Measurements from ENCODE around the gene TAPT1. TPM values are rescaled to one million over a fixed set of nuclear protein-coding genes. Genes with fewer than 3 reads are reported as not detected.
A peak's percentile ranks its signal among the peaks of the same experiment; 100 is the strongest.

The TAPT1 gene
- polyA plus RNA-seq, 2 of the 4 experiments (the other 2 are of a cell fraction) = 11.5 to 17.1 TPM

DNA sequence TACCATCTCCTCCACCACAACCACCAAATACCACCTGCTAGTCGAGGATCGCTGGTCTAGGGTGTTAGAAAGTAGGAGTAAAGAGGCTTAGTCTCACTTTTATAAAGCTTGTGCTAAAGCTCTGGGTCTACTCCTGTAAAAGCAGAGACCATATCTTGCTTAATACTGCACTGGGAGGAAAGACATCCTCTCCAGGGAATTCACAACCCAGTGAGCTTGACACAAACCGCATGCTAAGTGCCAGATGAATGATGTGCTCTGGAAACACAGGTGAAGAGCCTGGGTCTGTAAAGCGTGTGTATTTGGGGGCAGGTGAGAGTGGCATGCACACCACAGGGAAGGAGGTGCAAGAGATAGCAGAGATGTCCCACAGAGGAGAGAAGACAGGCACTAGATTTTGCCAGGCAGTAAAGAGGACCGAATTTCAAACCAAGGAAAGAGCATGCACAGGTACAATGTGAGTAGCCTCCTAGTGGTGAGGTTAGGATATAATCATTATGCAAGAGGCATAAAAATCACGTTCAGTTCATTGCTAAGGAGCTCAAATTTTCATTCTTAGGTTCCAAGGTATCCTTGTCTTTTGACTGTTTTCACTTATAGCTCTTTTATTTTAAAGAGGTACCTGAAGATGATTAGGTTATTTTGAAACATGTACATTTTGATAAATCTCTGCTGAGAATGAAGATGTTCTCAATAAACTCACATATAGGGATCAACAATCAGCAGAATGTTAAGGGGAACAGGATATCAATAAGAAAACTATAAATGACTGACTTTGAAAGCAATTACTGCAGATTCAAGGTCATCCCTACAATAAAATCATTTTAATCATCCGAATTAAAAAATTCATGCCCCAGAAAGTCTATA lies 20.7 kb downstream of the TAPT1 start:
- DNase-seq (ENCODE audit: low read depth in 1 of 2, low spot score in 1 of 2) = peak; percentile 6 to 14
- no peak for TF ChIP-seq NFE2L2 (conservative IDR thresholded peaks at IDR 0.05; ENCODE audit: low read length)
- TF ChIP-seq CEBPB (IDR thresholded peaks at IDR 0.05) = peak in 1 of 2 experiments; percentile 71; a peak in 3 of 4 replicates
- peak; percentile 24; the same call in 1 of the 3 replicates for TF ChIP-seq SMC3 (IDR thresholded peaks at IDR 0.05)
- TF ChIP-seq, protein P1, sequence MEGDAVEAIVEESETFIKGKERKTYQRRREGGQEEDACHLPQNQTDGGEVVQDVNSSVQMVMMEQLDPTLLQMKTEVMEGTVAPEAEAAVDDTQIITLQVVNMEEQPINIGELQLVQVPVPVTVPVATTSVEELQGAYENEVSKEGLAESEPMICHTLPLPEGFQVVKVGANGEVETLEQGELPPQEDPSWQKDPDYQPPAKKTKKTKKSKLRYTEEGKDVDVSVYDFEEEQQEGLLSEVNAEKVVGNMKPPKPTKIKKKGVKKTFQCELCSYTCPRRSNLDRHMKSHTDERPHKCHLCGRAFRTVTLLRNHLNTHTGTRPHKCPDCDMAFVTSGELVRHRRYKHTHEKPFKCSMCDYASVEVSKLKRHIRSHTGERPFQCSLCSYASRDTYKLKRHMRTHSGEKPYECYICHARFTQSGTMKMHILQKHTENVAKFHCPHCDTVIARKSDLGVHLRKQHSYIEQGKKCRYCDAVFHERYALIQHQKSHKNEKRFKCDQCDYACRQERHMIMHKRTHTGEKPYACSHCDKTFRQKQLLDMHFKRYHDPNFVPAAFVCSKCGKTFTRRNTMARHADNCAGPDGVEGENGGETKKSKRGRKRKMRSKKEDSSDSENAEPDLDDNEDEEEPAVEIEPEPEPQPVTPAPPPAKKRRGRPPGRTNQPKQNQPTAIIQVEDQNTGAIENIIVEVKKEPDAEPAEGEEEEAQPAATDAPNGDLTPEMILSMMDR (IDR thresholded peaks at IDR 0.05) = peak; percentile 48
- 0 out of 5 replicates have a peak, but pooled peaks of 1 of the 2 experiments have one; percentile 11 for TF ChIP-seq RAD21 (conservative IDR thresholded peaks at IDR 0.05 in 1 of 2, IDR thresholded peaks at IDR 0.05 in 1 of 2)
- TF ChIP-seq, protein P2, sequence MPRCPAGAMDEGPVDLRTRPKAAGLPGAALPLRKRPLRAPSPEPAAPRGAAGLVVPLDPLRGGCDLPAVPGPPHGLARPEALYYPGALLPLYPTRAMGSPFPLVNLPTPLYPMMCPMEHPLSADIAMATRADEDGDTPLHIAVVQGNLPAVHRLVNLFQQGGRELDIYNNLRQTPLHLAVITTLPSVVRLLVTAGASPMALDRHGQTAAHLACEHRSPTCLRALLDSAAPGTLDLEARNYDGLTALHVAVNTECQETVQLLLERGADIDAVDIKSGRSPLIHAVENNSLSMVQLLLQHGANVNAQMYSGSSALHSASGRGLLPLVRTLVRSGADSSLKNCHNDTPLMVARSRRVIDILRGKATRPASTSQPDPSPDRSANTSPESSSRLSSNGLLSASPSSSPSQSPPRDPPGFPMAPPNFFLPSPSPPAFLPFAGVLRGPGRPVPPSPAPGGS (IDR thresholded peaks at IDR 0.05) = no peak
- H3K4me2 ChIP-seq = no peak overlapping the region
- CTCF ChIA-PET = interaction anchor here (0.6 to 1.5 kb wide), 16 partner anchors 8 to 725 kb away, joined by 3 to 10 read pairs (median 4); no protein-coding TSS in a partner anchor
- POLR2A ChIA-PET = interaction anchor here (1.4 kb wide), 1 partner anchor 22 kb away, joined by 4 read pairs; no protein-coding TSS in a partner anchor
- H3K27ac ChIP-seq = no peak overlapping the region
- 63% methylated on average over 7 of the region's 7 CpGs for WGBS (ENCODE audit: missing lambda C conversion rate)
- FAIRE-seq = no peak
- ATAC-seq = peak; percentile 77 to 82; a peak in 5 of 6 replicates
- H3K4me3 ChIP-seq = no peak overlapping the region
- H3K4me1 ChIP-seq = no peaks in the 10 kb centered on the region
- H3K9me3 ChIP-seq = no peaks in the 10 kb centered on the region

DNA sequence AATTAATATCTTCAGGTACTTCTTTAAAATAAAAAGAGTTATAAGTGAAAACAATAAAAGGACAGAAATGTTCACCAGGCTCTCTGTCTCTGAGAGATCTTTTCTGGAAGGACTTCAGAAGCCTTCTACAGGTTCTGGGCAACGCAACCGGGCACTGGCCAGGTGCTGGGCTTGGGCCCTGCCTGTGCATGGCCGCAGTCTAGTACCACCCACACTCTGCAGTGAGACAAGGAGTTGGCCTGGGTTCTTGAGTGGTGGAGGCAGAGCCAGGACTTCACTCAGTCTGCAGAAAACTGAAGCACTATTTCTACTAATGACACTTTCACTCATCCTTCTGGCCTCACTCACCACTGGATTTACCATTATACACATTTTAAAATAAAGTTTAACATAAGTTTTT lies 21.8 kb downstream of the TAPT1 start:
- Histone ChIP-seq H3K4me2 (no peak overlapping the region), H3K9me3 (no peaks in the 10 kb centered on the region), H3K4me3 (no peak overlapping the region), H3K27ac (no peak overlapping the region), H3K4me1 (no peaks in the 10 kb centered on the region)
- FAIRE-seq = no peak
- 87% methylated on average over 3 of the region's 3 CpGs for WGBS (ENCODE audit: missing lambda C conversion rate)
- ChIA-PET CTCF (no interaction called here), POLR2A (no interaction called here)
- no peak for DNase-seq (ENCODE audit: low read depth in 1 of 2, low spot score in 1 of 2)
- no peak for ATAC-seq
- no peak for TF ChIP-seq ZNF302 (CRISPR knock-in tag; IDR thresholded peaks at IDR 0.05)
- TF ChIP-seq, protein P3, sequence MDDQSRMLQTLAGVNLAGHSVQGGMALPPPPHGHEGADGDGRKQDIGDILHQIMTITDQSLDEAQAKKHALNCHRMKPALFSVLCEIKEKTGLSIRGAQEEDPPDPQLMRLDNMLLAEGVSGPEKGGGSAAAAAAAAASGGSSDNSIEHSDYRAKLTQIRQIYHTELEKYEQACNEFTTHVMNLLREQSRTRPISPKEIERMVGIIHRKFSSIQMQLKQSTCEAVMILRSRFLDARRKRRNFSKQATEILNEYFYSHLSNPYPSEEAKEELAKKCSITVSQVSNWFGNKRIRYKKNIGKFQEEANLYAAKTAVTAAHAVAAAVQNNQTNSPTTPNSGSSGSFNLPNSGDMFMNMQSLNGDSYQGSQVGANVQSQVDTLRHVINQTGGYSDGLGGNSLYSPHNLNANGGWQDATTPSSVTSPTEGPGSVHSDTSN (IDR thresholded peaks at IDR 0.05) = no peak
- TF ChIP-seq, protein P4, sequence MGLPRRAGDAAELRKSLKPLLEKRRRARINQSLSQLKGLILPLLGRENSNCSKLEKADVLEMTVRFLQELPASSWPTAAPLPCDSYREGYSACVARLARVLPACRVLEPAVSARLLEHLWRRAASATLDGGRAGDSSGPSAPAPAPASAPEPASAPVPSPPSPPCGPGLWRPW (IDR thresholded peaks at IDR 0.05) = no peak
- no peak for TF ChIP-seq EP300 (IDR thresholded peaks at IDR 0.05)
- TF ChIP-seq MYC (IDR thresholded peaks at IDR 0.05; ENCODE audit: borderline replicate concordance, low read length) = no peak
- TF ChIP-seq, protein P5, sequence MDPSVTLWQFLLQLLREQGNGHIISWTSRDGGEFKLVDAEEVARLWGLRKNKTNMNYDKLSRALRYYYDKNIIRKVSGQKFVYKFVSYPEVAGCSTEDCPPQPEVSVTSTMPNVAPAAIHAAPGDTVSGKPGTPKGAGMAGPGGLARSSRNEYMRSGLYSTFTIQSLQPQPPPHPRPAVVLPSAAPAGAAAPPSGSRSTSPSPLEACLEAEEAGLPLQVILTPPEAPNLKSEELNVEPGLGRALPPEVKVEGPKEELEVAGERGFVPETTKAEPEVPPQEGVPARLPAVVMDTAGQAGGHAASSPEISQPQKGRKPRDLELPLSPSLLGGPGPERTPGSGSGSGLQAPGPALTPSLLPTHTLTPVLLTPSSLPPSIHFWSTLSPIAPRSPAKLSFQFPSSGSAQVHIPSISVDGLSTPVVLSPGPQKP (IDR thresholded peaks at IDR 0.05; ENCODE audit: low read depth, low read length) = no peak

DNA sequence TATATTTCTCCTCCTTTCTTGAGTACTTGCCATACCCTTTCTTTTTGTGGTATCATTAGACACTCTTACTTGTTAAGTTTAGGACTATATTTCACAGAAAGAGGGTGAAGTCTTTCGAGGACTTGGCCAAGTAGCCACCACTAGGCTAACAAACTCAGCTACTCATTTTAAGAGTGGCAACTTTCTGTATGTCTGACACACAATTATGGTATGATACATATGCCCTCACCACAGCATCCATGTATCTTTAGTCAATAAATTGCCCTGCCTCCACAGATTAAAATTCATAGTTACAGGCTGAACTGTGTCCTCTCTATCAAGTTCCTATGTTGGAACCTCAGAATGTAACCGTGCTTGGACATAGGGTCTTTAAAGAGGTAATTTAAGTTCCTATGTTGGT lies 23.2 kb downstream of the TAPT1 start:
- no peak for DNase-seq (ENCODE audit: low read depth in 1 of 2, low spot score in 1 of 2)
- Histone ChIP-seq H3K27ac (no peak overlapping the region), H3K4me3 (no peak overlapping the region), H3K4me1 (no peaks in the 10 kb centered on the region), H3K4me2 (no peak overlapping the region), H3K9me3 (no peaks in the 10 kb centered on the region)
- WGBS (ENCODE audit: missing lambda C conversion rate) = 96% methylated on average over 2 of the region's 2 CpGs
- POLR2A ChIA-PET = no interaction called here
- FAIRE-seq = no peak
- CTCF ChIA-PET = interaction anchor here (1.9 kb wide), 1 partner anchor 62 kb away, joined by 9 read pairs; no protein-coding TSS in a partner anchor
- ATAC-seq = no peak
- TF ChIP-seq TP53 (CRISPR knock-in tag; IDR thresholded peaks at IDR 0.05) (no peak), PHF8 (IDR thresholded peaks at IDR 0.05; ENCODE audit: borderline replicate concordance, low read depth) (no peak), CBX8 (IDR thresholded peaks at IDR 0.05) (no peak), TFCP2L1 (CRISPR knock-in tag; IDR thresholded peaks at IDR 0.05) (no peak), FOXS1 (CRISPR knock-in tag; IDR thresholded peaks at IDR 0.05) (no peak), GATA3 (IDR thresholded peaks at IDR 0.05; ENCODE audit: borderline replicate concordance) (no peak), JUNB (IDR thresholded peaks at IDR 0.05) (no peak), BHLHE40 (IDR thresholded peaks at IDR 0.05; ENCODE audit: low read depth, low read length) (no peak), CHD2 (IDR thresholded peaks at IDR 0.05; ENCODE audit: low read length, partially characterized antibody) (no peak)
- TF ChIP-seq, protein P6, sequence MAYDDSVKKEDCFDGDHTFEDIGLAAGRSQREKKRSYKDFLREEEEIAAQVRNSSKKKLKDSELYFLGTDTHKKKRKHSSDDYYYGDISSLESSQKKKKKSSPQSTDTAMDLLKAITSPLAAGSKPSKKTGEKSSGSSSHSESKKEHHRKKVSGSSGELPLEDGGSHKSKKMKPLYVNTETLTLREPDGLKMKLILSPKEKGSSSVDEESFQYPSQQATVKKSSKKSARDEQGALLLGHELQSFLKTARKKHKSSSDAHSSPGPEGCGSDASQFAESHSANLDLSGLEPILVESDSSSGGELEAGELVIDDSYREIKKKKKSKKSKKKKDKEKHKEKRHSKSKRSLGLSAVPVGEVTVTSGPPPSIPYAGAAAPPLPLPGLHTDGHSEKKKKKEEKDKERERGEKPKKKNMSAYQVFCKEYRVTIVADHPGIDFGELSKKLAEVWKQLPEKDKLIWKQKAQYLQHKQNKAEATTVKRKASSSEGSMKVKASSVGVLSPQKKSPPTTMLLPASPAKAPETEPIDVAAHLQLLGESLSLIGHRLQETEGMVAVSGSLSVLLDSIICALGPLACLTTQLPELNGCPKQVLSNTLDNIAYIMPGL (CRISPR knock-in tag; IDR thresholded peaks at IDR 0.05; ENCODE audit: borderline replicate concordance) = no peak
- TF ChIP-seq, protein P1 (IDR thresholded peaks at IDR 0.05) = no peak

Data from A549 (cell line).